Measurements from ENCODE around the gene VTN.

DNA sequence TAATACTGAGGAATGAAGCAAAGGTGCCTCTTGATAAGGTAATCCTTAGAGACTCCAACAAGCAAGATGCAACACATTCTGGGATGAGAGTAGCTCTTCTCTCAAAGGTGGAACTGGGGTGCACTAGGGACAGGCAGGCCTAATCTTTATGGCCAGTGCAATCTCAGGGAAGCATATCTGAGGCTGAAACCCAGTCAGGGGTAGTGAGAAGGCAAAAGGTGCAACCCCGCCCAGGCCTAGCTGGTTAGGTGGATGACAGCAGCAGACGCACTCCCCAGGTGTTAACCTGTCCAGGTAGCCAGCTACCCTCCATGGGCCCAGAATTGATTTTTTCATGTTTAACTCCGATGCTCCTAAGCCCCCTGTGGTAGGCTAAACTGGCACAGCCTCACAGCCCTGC lies 45.8 kb upstream of the VTN start:
- TF ChIP-seq ZNF114 (CRISPR knock-in tag; IDR thresholded peaks at IDR 0.05) = no peak
- TF ChIP-seq EZH2 (IDR thresholded peaks at IDR 0.05; ENCODE audit: low read depth, unreplicated experiment) = no peak
- TF ChIP-seq, protein P1, sequence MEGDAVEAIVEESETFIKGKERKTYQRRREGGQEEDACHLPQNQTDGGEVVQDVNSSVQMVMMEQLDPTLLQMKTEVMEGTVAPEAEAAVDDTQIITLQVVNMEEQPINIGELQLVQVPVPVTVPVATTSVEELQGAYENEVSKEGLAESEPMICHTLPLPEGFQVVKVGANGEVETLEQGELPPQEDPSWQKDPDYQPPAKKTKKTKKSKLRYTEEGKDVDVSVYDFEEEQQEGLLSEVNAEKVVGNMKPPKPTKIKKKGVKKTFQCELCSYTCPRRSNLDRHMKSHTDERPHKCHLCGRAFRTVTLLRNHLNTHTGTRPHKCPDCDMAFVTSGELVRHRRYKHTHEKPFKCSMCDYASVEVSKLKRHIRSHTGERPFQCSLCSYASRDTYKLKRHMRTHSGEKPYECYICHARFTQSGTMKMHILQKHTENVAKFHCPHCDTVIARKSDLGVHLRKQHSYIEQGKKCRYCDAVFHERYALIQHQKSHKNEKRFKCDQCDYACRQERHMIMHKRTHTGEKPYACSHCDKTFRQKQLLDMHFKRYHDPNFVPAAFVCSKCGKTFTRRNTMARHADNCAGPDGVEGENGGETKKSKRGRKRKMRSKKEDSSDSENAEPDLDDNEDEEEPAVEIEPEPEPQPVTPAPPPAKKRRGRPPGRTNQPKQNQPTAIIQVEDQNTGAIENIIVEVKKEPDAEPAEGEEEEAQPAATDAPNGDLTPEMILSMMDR (conservative IDR thresholded peaks at IDR 0.05; ENCODE audit: low read depth in 2 of 2) = no peak
- no peak for TF ChIP-seq POLR2AphosphoS5 (IDR thresholded peaks at IDR 0.05; ENCODE audit: low read depth)
- TF ChIP-seq, protein P2, sequence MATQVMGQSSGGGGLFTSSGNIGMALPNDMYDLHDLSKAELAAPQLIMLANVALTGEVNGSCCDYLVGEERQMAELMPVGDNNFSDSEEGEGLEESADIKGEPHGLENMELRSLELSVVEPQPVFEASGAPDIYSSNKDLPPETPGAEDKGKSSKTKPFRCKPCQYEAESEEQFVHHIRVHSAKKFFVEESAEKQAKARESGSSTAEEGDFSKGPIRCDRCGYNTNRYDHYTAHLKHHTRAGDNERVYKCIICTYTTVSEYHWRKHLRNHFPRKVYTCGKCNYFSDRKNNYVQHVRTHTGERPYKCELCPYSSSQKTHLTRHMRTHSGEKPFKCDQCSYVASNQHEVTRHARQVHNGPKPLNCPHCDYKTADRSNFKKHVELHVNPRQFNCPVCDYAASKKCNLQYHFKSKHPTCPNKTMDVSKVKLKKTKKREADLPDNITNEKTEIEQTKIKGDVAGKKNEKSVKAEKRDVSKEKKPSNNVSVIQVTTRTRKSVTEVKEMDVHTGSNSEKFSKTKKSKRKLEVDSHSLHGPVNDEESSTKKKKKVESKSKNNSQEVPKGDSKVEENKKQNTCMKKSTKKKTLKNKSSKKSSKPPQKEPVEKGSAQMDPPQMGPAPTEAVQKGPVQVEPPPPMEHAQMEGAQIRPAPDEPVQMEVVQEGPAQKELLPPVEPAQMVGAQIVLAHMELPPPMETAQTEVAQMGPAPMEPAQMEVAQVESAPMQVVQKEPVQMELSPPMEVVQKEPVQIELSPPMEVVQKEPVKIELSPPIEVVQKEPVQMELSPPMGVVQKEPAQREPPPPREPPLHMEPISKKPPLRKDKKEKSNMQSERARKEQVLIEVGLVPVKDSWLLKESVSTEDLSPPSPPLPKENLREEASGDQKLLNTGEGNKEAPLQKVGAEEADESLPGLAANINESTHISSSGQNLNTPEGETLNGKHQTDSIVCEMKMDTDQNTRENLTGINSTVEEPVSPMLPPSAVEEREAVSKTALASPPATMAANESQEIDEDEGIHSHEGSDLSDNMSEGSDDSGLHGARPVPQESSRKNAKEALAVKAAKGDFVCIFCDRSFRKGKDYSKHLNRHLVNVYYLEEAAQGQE (IDR thresholded peaks at IDR 0.05; ENCODE audit: unreplicated experiment) = no peak
- no peak for TF ChIP-seq EZH2phosphoT487 (IDR thresholded peaks at IDR 0.05; ENCODE audit: unreplicated experiment)
- TF ChIP-seq, protein P3, sequence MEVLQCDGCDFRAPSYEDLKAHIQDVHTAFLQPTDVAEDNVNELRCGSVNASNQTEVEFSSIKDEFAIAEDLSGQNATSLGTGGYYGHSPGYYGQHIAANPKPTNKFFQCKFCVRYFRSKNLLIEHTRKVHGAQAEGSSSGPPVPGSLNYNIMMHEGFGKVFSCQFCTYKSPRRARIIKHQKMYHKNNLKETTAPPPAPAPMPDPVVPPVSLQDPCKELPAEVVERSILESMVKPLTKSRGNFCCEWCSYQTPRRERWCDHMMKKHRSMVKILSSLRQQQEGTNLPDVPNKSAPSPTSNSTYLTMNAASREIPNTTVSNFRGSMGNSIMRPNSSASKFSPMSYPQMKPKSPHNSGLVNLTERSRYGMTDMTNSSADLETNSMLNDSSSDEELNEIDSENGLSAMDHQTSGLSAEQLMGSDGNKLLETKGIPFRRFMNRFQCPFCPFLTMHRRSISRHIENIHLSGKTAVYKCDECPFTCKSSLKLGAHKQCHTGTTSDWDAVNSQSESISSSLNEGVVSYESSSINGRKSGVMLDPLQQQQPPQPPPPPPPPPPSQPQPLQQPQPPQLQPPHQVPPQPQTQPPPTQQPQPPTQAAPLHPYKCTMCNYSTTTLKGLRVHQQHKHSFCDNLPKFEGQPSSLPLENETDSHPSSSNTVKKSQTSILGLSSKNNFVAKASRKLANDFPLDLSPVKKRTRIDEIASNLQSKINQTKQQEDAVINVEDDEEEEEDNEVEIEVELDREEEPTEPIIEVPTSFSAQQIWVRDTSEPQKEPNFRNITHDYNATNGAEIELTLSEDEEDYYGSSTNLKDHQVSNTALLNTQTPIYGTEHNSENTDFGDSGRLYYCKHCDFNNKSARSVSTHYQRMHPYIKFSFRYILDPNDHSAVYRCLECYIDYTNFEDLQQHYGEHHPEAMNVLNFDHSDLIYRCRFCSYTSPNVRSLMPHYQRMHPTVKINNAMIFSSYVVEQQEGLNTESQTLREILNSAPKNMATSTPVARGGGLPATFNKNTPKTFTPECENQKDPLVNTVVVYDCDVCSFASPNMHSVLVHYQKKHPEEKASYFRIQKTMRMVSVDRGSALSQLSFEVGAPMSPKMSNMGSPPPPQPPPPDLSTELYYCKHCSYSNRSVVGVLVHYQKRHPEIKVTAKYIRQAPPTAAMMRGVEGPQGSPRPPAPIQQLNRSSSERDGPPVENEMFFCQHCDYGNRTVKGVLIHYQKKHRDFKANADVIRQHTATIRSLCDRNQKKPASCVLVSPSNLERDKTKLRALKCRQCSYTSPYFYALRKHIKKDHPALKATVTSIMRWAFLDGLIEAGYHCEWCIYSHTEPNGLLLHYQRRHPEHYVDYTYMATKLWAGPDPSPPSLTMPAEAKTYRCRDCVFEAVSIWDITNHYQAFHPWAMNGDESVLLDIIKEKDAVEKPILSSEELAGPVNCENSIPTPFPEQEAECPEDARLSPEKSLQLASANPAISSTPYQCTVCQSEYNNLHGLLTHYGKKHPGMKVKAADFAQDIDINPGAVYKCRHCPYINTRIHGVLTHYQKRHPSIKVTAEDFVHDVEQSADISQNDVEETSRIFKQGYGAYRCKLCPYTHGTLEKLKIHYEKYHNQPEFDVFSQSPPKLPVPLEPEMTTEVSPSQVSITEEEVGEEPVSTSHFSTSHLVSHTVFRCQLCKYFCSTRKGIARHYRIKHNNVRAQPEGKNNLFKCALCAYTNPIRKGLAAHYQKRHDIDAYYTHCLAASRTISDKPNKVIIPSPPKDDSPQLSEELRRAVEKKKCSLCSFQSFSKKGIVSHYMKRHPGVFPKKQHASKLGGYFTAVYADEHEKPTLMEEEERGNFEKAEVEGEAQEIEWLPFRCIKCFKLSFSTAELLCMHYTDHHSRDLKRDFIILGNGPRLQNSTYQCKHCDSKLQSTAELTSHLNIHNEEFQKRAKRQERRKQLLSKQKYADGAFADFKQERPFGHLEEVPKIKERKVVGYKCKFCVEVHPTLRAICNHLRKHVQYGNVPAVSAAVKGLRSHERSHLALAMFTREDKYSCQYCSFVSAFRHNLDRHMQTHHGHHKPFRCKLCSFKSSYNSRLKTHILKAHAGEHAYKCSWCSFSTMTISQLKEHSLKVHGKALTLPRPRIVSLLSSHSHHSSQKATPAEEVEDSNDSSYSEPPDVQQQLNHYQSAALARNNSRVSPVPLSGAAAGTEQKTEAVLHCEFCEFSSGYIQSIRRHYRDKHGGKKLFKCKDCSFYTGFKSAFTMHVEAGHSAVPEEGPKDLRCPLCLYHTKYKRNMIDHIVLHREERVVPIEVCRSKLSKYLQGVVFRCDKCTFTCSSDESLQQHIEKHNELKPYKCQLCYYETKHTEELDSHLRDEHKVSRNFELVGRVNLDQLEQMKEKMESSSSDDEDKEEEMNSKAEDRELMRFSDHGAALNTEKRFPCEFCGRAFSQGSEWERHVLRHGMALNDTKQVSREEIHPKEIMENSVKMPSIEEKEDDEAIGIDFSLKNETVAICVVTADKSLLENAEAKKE (CRISPR knock-in tag; IDR thresholded peaks at IDR 0.05) = no peak
- TF ChIP-seq JUNB (IDR thresholded peaks at IDR 0.05; ENCODE audit: unreplicated experiment) = no peak
- no peak for TF ChIP-seq CREB1 (CRISPR knock-in tag; IDR thresholded peaks at IDR 0.05; ENCODE audit: low read depth)
- no peak for TF ChIP-seq STAT1 (IDR thresholded peaks at IDR 0.05; ENCODE audit: unreplicated experiment)
- no peak for TF ChIP-seq NANOG (IDR thresholded peaks at IDR 0.05; ENCODE audit: borderline replicate concordance)

All from GM23338 (cell line).